GM23248 (cell line): ENCODE results near the gene ABHD2.

Experiments
- EZH2 ChIP-seq: fragments of 200-600 bp; sonication (generic); IDR thresholded peaks from 2 replicates; pipeline ENCODE4 v1.6.1; 2018; ENCODE audit warnings: antibody characterized with exemption, mild to moderate bottlenecking; ENCODE audit not compliant: insufficient read depth, poor library complexity, severe bottlenecking
- EZH2phosphoT487 ChIP-seq: fragments of 200-600 bp; sonication (generic); IDR thresholded peaks from 2 replicates; pipeline ENCODE4 v1.6.1; 2018; ENCODE audit warnings: antibody characterized with exemption, moderate library complexity, mild to moderate bottlenecking, low read depth; ENCODE audit not compliant: insufficient read depth

GRCh38 chr15:89105147-89105546, 16.9 kb downstream of the ABHD2 start:
- TF ChIP-seq EZH2phosphoT487 (0 out of 2 replicates have a peak, but pooled peaks have one; percentile 61), EZH2 (no peak)
